T-helper 1 cell treated with Interleukin-12 subunit alpha and Interleukin-12 subunit beta and Interleukin-4 antibody, amounts not matched to agents 30 μg/mL and 1 μg/mL, for 36 hours (primary cell): ENCODE measurements around the gene LRRC75B.
"Not testable (repeated sequence)": the region's sequence is repeated elsewhere in the genome, so short reads cannot be mapped to it uniquely, and the experiment has no call there.

Source experiments
- H3K27ac Mint-ChIP-seq: one replicate; pipeline ENCODE4 v1.8.0; 2021; ENCODE audit warnings: mild to moderate bottlenecking, mixed read lengths
- H3K27me3 Mint-ChIP-seq: one replicate; pipeline ENCODE4 v1.8.0; 2021; ENCODE audit warnings: low read depth, mixed read lengths
- H3K36me3 Mint-ChIP-seq: one replicate; pipeline ENCODE4 v1.8.0; 2021; ENCODE audit warnings: low read depth, mixed read lengths
- H3K4me1 Mint-ChIP-seq: one replicate; pipeline ENCODE4 v1.8.0; 2021; ENCODE audit warnings: low read depth, mixed read lengths
- H3K4me3 Mint-ChIP-seq: one replicate; pipeline ENCODE4 v1.8.0; 2021; ENCODE audit warnings: mild to moderate bottlenecking, moderate library complexity, mixed read lengths
- H3K9me3 Mint-ChIP-seq: one replicate; pipeline ENCODE4 v1.8.0; 2021; ENCODE audit warnings: mixed read lengths

LRRC75B gene

GRCh38 chr22:24559471-24559870, 33.4 kb downstream of the LRRC75B start:
- Mint-ChIP-seq H3K36me3 (peaks cover 34% of the 10 kb centered on the region), H3K4me1 (peaks cover 39% of the 10 kb centered on the region), H3K4me3 (no peak overlapping the region), H3K9me3 (no peaks in the 10 kb centered on the region), H3K27me3 (no peaks in the 10 kb centered on the region), H3K27ac (no peak overlapping the region)

- no peaks in the 10 kb centered on the region for H3K27me3 Mint-ChIP-seq
- H3K9me3 Mint-ChIP-seq: no peaks in the 10 kb centered on the region
- peak within 1 kb of the TSS; percentile 98 for H3K4me3 Mint-ChIP-seq
- peaks cover 53% of the 10 kb centered on the region for H3K4me1 Mint-ChIP-seq
- peak within 1 kb of the TSS; percentile 97 for H3K27ac Mint-ChIP-seq
- H3K36me3 Mint-ChIP-seq: peaks cover 21% of the 10 kb centered on the region
Measured at GRCh38 chr22:24555165-24556039, 37.5 kb downstream of the LRRC75B start, which contains the start of gene SNRPD3. Gene SNRPD3 (plus strand): TSS chr22:24555999. CDS start chr22:24557675, 1,676 bp downstream.

GRCh38 chr22:24554313-24555164, 38.3 kb downstream of the LRRC75B start, which contains the start of gene GUCD1:
Gene GUCD1 (minus strand): TSS chr22:24555138. CDS start chr22:24554991, 147 bp downstream.
- peak within 1 kb of the TSS; percentile 98 for H3K4me3 Mint-ChIP-seq
- H3K27me3 Mint-ChIP-seq: no peaks in the 10 kb centered on the region
- H3K27ac Mint-ChIP-seq: peak within 1 kb of the TSS; percentile 97
- peaks cover 20% of the 10 kb centered on the region for H3K36me3 Mint-ChIP-seq
- no peaks in the 10 kb centered on the region for H3K9me3 Mint-ChIP-seq
- peaks cover 53% of the 10 kb centered on the region for H3K4me1 Mint-ChIP-seq

GRCh38 chr22:24553597-24554312, 39.1 kb downstream of the LRRC75B start:
- Mint-ChIP-seq H3K9me3 (no peaks in the 10 kb centered on the region), H3K27ac (peak overlapping the region; percentile 87), H3K4me3 (peak overlapping the region; percentile 95), H3K27me3 (no peaks in the 10 kb centered on the region), H3K4me1 (peaks cover 49% of the 10 kb centered on the region), H3K36me3 (peaks cover 19% of the 10 kb centered on the region)

GRCh38 chr22:24552503-24553286, 40.2 kb downstream of the LRRC75B start:
- Mint-ChIP-seq H3K27ac (peak overlapping the region; percentile 51), H3K4me1 (peaks cover 39% of the 10 kb centered on the region), H3K36me3 (peaks cover 11% of the 10 kb centered on the region), H3K4me3 (peak overlapping the region; percentile 36)
- H3K9me3 Mint-ChIP-seq, H3K27me3 Mint-ChIP-seq: not testable (repeated sequence)

GRCh38 chr22:24550902-24551435, 41.9 kb downstream of the LRRC75B start:
- H3K4me1 Mint-ChIP-seq: peaks cover 24% of the 10 kb centered on the region
- no peak overlapping the region for H3K27ac Mint-ChIP-seq
- no peaks in the 10 kb centered on the region for H3K9me3 Mint-ChIP-seq

GRCh38 chr22:24550028-24550901, 42.6 kb downstream of the LRRC75B start:
- Mint-ChIP-seq H3K4me3 (no peak overlapping the region), H3K4me1 (peaks cover 22% of the 10 kb centered on the region), H3K27me3 (no peaks in the 10 kb centered on the region), H3K36me3 (peaks cover 16% of the 10 kb centered on the region), H3K9me3 (no peaks in the 10 kb centered on the region), H3K27ac (no peak overlapping the region)

More at GRCh38 chr22:24550902-24551435, 41.9 kb downstream of the LRRC75B start:
- no peak overlapping the region for H3K4me3 Mint-ChIP-seq
- peaks cover 18% of the 10 kb centered on the region for H3K36me3 Mint-ChIP-seq
- H3K27me3 Mint-ChIP-seq: no peaks in the 10 kb centered on the region

GRCh38 chr22:24548812-24549211, 44.1 kb downstream of the LRRC75B start:
- H3K36me3 Mint-ChIP-seq: peaks cover 16% of the 10 kb centered on the region
- H3K27me3 Mint-ChIP-seq: no peaks in the 10 kb centered on the region
- H3K4me3 Mint-ChIP-seq: no peak overlapping the region
- H3K27ac Mint-ChIP-seq: no peak overlapping the region
- H3K4me1 Mint-ChIP-seq: peaks cover 21% of the 10 kb centered on the region
- no peaks in the 10 kb centered on the region for H3K9me3 Mint-ChIP-seq

- Mint-ChIP-seq H3K36me3 (peaks cover 35% of the 10 kb centered on the region), H3K4me3 (no peak overlapping the region), H3K9me3 (no peaks in the 10 kb centered on the region), H3K27ac (no peak overlapping the region), H3K27me3 (no peaks in the 10 kb centered on the region), H3K4me1 (no peaks in the 10 kb centered on the region)
Measured at GRCh38 chr22:24543679-24544243, 49.1 kb downstream of the LRRC75B start.

- Mint-ChIP-seq H3K27me3 (no peaks in the 10 kb centered on the region), H3K36me3 (peaks cover 35% of the 10 kb centered on the region), H3K27ac (no peak overlapping the region), H3K4me3 (no peak overlapping the region), H3K4me1 (no peaks in the 10 kb centered on the region), H3K9me3 (no peaks in the 10 kb centered on the region)
Measured at GRCh38 chr22:24543185-24543601, 49.7 kb downstream of the LRRC75B start.

GRCh38 chr22:24542641-24543040, 50.2 kb downstream of the LRRC75B start:
- H3K9me3 Mint-ChIP-seq: no peaks in the 10 kb centered on the region
- peaks cover 32% of the 10 kb centered on the region for H3K36me3 Mint-ChIP-seq
- H3K4me3 Mint-ChIP-seq: no peak overlapping the region
- no peak overlapping the region for H3K27ac Mint-ChIP-seq
- H3K4me1 Mint-ChIP-seq: no peaks in the 10 kb centered on the region
- H3K27me3 Mint-ChIP-seq: no peaks in the 10 kb centered on the region

- Mint-ChIP-seq H3K4me1 (no peaks in the 10 kb centered on the region), H3K4me3 (no peak overlapping the region), H3K9me3 (no peaks in the 10 kb centered on the region), H3K36me3 (peaks cover 25% of the 10 kb centered on the region), H3K27ac (no peak overlapping the region), H3K27me3 (no peaks in the 10 kb centered on the region)
Measured at GRCh38 chr22:24541681-24542515, 51.0 kb downstream of the LRRC75B start.
